GM19043 (cell line): ENCODE results near the gene NTM.
A peak's percentile ranks its signal among the peaks of the same experiment; 100 is the strongest.
"Not testable (repeated sequence)": the region's sequence is repeated elsewhere in the genome, so short reads cannot be mapped to it uniquely, and the experiment has no call there.

Experiments used
- ATAC-seq: cut with Tn5 transposase; IDR thresholded peaks from one replicate; pipeline ENCODE4 v1.9.1; 2021; ENCODE audit warnings: low read depth; ENCODE audit not compliant: unreplicated experiment

The NTM gene

GRCh38 chr11:131678658-131679340 is 308.4 kb downstream of the NTM start:
- ATAC-seq, result no peak

DNA sequence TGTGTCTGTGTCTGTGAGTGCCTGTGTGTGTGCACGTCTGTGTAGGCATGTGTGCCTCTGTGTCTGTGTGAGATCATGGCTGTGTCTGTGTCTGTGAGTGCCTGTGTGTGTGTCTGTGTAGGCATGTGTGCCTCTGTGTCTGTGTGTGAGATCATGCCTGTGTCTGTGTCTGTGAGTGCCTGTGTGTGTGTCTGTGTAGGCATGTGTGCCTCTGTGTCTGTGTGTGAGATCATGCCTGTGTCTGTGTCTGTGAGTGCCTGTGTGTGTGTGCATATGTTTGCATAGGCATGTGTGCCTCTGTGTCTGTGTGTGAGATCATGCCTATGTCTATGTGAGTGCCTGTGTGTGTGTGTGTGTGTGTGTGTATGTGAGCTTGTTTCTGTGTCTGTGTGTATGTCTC is 310.0 kb downstream of the NTM start:
- ATAC-seq, result not testable (repeated sequence)

DNA sequence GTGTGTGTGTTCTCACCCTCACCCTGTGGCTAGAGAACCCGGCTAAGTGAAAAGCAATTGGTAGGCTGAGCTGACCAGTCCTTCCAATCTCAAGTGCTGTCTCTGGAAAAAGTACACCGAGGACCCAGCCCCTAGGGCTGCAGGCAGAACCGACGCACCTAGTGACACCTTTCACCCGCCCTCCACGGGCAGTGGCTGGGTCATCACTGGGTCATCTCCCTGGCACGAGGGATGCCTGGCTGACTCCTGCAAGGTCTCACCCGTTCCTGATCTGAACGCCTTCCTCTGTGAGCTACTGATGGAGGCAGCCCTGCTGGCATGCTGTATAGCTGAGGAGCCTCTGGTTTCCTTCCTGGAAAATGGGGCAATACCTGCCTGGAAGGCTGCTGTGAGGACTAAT is 311.5 kb downstream of the NTM start:
- ATAC-seq, result no peak

DNA sequence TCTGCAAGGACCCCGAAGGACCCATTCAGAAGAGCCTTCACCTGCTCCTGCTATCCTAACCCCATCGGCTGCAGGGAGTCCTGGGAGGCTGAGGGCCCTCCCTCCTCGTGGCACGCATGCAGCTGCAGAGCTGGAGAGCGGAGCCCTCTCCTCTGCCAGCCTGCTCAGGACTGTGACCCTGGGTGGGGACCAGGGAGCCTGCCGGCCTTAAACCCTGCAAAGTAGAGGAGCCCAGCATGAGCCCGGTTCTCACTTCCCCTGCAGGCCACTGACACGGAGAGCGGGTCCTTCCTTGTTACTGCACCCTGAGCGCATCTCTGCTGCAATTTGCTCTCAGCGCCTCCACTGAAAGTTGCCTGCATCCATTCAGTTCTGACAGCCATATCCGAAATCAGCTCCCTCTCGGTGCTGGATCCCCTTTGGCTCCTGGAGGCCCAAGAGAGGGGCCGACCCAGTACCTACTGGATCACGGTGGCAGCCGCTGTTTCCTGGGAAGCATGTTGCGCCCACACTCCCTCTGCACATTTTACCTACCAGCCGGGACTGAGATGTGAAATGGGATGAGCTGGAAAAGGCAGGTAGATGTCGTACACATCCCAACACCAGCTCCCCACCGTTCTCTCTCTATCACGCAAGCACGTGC is 312.1 kb downstream of the NTM start:
- no peak for ATAC-seq

- ATAC-seq, result no peak
These were observed 312.7 kb downstream of the NTM start for GRCh38 chr11:131683131-131683530.

GRCh38 chr11:131683666-131684065 is 313.3 kb downstream of the NTM start:
- no peak for ATAC-seq

GRCh38 chr11:131684111-131685060 is 314.0 kb downstream of the NTM start:
- ATAC-seq, result no peak

GRCh38 chr11:131685206-131685605 is 314.8 kb downstream of the NTM start:
- ATAC-seq, result no peak

- ATAC-seq, result no peak
These were observed 315.5 kb downstream of the NTM start for GRCh38 chr11:131685906-131686305.

GRCh38 chr11:131686836-131687235 is 316.4 kb downstream of the NTM start:
- ATAC-seq, result no peak

DNA sequence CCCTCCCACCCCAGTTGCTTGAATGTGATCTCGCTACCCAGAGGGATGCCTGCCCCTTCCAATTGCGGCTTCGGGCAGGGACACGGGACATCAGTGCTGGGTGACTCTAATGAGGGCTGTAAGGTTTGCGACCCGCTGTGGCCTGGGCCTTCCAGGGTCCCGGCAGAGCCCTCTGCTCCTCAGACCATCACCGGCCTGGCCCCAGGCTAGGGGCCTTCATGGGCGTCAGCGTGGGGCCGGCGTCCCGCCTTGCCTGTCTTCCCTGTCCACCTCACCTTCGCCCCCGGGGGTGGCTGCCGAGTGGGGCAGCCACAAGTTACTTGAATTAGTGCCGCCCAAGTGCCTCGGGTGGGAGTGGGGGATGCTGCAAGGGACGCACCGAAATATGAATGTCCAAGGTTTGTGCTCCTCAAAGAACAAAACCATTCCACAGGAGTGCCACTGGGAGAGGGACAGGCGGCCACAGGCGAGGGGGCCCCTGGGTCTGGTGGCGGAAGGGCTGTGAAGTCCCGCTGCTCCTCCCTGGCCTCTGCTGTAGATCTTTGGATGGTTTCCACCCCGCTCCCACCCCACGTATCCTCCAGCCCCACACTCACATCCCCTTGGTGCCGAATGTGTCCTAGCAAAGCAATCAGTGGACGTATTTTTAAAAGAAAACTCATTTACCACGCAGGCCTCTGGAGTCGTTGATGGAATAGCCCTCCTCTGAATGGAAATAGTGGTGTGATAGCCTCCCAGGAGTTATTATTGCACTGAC is 317.1 kb downstream of the NTM start:
- ATAC-seq, result no peak

GRCh38 chr11:131688048-131688693 is 317.8 kb downstream of the NTM start:
- ATAC-seq, result peak; percentile 76

DNA sequence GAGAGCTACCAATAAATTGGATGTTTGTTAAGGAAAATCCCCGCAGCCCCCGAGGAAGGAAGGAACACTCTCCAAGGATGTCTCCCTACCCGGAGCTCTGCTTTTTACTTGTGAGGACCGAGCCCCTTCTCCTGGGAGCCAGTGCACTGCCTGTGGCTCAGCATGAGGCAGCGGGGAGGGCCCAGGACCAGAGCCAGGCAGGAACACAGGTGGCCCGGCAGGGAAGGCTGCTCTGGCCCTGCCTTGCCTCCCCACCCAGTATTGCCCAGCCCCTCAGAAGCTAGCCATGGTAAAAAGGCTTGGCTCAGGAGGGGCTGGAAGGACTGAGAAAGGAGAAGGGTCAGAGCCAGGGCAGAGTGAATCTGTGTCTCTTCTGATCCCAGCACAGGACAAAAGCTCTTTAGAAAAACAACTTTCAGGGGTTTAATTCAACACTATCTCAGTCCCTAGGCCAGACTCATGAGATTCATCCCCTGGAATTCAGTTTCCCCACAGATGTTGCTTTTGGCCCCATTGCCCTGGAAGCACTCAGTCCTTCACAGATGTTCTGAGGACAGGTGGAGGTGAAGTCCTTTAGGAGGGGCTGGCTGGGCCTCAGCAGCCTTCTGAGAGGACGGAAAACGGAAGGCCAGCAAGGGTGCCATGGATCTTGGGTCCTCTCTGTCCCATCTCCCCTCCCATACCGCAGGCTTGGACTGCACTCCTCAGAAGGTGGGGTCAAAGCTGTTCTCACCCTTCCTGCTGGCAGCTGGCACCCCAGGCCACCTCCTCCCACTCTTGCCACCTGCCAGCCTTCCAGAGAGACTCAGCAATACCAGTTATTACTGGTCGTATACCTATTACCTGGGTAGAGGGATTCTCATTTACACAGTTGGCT is 318.9 kb downstream of the NTM start:
- no peak for ATAC-seq

GRCh38 chr11:131690362-131690761 is 319.9 kb downstream of the NTM start:
- ATAC-seq, result no peak

DNA sequence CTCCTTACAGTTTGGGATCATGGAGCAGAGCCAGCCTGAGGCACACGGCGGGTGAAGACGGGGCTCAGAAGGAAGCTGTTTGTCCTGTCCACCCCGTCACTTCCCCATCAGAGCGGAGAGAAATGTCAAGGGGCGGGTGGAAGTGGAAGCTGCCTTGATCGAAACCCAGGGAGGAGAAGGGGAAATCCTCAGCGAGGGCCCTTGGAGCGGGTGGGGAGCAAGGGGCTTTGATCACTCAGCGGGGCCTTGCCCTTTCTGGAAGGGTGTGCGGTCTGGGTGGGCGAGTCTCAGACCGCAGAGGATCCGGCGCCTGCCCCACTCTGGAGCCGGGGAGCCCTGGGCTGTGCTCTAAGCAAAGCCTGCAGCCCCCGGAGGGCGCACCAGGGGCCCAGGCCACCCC is 320.4 kb downstream of the NTM start:
- ATAC-seq, result no peak

GRCh38 chr11:131691181-131692041 is 321.0 kb downstream of the NTM start:
- ATAC-seq, result peak; percentile 44

DNA sequence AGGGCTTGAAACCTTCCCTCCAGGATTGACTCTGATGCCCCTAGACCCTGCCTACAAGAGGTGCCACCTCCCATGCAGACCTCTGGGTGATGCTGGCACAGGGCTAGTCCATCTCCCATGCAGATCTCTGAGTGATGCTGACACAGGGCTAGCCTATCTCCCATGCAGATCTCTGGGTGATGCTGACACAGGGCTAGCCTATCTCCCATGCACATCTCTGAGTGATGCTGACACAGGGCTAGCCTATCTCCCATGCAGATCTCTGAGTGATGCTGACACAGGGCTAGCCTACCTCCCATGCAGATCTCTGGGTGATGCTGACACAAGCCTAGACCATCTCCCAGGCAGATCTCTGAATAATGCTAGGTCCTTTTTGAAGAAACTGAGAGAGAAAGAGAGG is 321.7 kb downstream of the NTM start:
- no peak for ATAC-seq

- no peak for ATAC-seq
These were observed 322.5 kb downstream of the NTM start for GRCh38 chr11:131692961-131693360.
